HK-2 (cell line): ENCODE measurements around the gene POM121.
"Not testable (repeated sequence)": the region's sequence is repeated elsewhere in the genome, so short reads cannot be mapped to it uniquely, and the experiment has no call there.

Experiments
- DNase-seq: peaks from one replicate; pipeline ENCODE4 v3.0.0-alpha.2; 2018; ENCODE audit not compliant: unreplicated experiment

Gene POM121

GRCh38 chr7:72995484-72995883 is 70.6 kb downstream of the POM121 start:
- not testable (repeated sequence) for DNase-seq

- DNase-seq, result not testable (repeated sequence)
Observed at GRCh38 chr7:72997447-72997846, 72.6 kb downstream of the POM121 start.

DNA sequence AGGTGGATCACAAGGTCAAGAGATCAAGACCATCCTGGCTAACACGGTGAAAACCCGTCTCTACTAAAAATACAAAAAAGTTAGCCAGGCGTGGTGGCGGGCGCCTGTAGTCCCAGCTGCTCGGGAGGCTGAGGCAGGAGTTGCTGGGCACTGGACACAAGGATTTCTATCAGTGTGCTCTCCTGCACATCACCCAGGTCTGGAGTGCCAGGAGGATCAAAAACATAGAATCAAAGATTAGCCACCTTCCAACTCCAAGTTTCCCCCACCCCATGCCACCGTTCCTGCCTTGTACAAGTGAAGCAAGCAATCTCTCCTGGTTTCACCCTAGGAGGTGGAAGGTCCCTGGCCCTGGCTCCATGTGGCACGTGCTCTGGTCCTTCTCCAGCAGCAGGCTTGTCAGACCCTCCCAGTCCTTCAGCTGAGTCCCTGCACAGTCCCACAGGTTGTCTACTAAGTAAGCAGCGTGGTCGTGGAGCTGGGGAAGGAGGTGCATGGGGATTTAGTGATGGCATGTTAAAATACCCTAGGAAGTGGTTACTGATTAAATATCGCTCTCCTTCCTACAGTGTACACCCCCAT is 73.1 kb downstream of the POM121 start:
- DNase-seq, result not testable (repeated sequence)
